Neural cell (in vitro differentiated cells): Measurements from ENCODE around the gene ATG2A. TPM values are rescaled to one million over a fixed set of nuclear protein-coding genes. Genes with fewer than 3 reads are reported as not detected.

Experiments
- H2AFZ ChIP-seq: fragments of 200-600, 300-800 bp; sonication (generic), shearing (Covaris generic); 2 replicates; pipeline ENCODE4 v1.6.0; 2014; ENCODE audit warnings: low read depth, mild to moderate bottlenecking, antibody characterized with exemption, low read length, moderate library complexity
- H3F3A ChIP-seq: fragments of 200-600 bp; shearing (Covaris generic); 2 replicates; pipeline ENCODE4 v1.6.1; 2016; ENCODE audit warnings: mild to moderate bottlenecking, moderate library complexity, mixed read lengths, antibody characterized with exemption, low read length; ENCODE audit not compliant: insufficient read depth, poor library complexity, severe bottlenecking
- H3K27ac ChIP-seq: fragments of 200-600, 300-800 bp; sonication (generic), shearing (Covaris generic); 2 replicates; pipeline ENCODE4 v1.5.1; 2014; ENCODE audit warnings: mild to moderate bottlenecking, low read length, moderate library complexity
- H3K27me3 ChIP-seq: fragments of 300-800, 200-600 bp; sonication (generic), shearing (Covaris generic); 2 replicates; pipeline ENCODE4 v1.6.0; 2014; ENCODE audit warnings: mild to moderate bottlenecking, low read depth, low read length, moderate library complexity; ENCODE audit not compliant: insufficient read depth
- H3K36me3 ChIP-seq: fragments of 300-800, 200-600 bp; sonication (generic), shearing (Covaris generic); 2 replicates; pipeline ENCODE4 v1.5.1; 2014; ENCODE audit warnings: mild to moderate bottlenecking, antibody characterized with exemption, low read length, moderate library complexity; ENCODE audit not compliant: insufficient read depth
- H3K4me2 ChIP-seq: fragments of 300-800, 200-600 bp; sonication (generic), shearing (Covaris generic); 2 replicates; pipeline ENCODE4 v1.6.0; 2014; ENCODE audit warnings: mild to moderate bottlenecking, low read length
- H3K4me3 ChIP-seq: fragments of 300-800, 200-600 bp; sonication (generic), shearing (Covaris generic); 2 replicates; pipeline ENCODE4 v1.5.1; 2014; ENCODE audit warnings: mild to moderate bottlenecking, low read length, moderate library complexity
- H3K79me2 ChIP-seq: fragments of 200-600 bp; shearing (Covaris generic); replicated peaks from 2 replicates; pipeline ENCODE4 v1.6.0; 2014; ENCODE audit warnings: mild to moderate bottlenecking, low read length, moderate library complexity; ENCODE audit not compliant: insufficient read depth
- H3K9ac ChIP-seq: fragments of 300-800, 200-600 bp; sonication (generic), shearing (Covaris generic); 2 replicates; pipeline ENCODE4 v1.6.1; 2016; ENCODE audit warnings: mild to moderate bottlenecking, low read length, mixed read lengths
- H3K9me2 ChIP-seq: fragments of 200-600 bp; shearing (Covaris generic); 2 replicates; pipeline ENCODE4 v1.6.1; 2016; ENCODE audit warnings: mild to moderate bottlenecking, low read length, mixed read lengths; ENCODE audit not compliant: insufficient read depth
- H3K9me3 ChIP-seq: fragments of 200-600, 300-800 bp; sonication (generic), shearing (Covaris generic); 2 replicates; pipeline ENCODE4 v1.6.1; 2016; ENCODE audit warnings: mild to moderate bottlenecking, mixed run types, low read length, moderate library complexity, mixed read lengths
- H4K20me1 ChIP-seq: fragments of 200-600 bp; shearing (Covaris generic); 2 replicates; pipeline ENCODE4 v1.6.1; 2016; ENCODE audit warnings: mild to moderate bottlenecking, mixed run types; ENCODE audit not compliant: insufficient read depth
- CTCF ChIP-seq: fragments of 450-650 bp; IDR thresholded peaks from 2 replicates; pipeline ENCODE4 v1.5.1; 2014; ENCODE audit warnings: antibody characterized with exemption, mild to moderate bottlenecking, moderate library complexity; ENCODE audit not compliant: poor library complexity, severe bottlenecking
- EP300 ChIP-seq: fragments of 450-650 bp; conservative IDR thresholded peaks from 2 replicates; pipeline ENCODE4 v1.6.1; 2014; ENCODE audit warnings: antibody characterized with exemption, mild to moderate bottlenecking, moderate library complexity; ENCODE audit not compliant: poor library complexity, severe bottlenecking
- EZH2 ChIP-seq: fragments of 200-600, 300-800 bp; shearing (Covaris generic), sonication (generic); IDR thresholded peaks from 2 replicates; pipeline ENCODE4 v1.6.1; 2014; ENCODE audit warnings: antibody characterized with exemption, low read length, borderline replicate concordance, mild to moderate bottlenecking; ENCODE audit not compliant: insufficient read depth, poor library complexity, severe bottlenecking
- MXI1 ChIP-seq: fragments of 450-650 bp; conservative IDR thresholded peaks from 2 replicates; pipeline ENCODE4 v1.6.1; 2014; ENCODE audit warnings: antibody characterized with exemption, mild to moderate bottlenecking; ENCODE audit not compliant: poor library complexity, severe bottlenecking
- POLR2AphosphoS5 ChIP-seq: IDR thresholded peaks from 2 replicates; pipeline ENCODE4 v1.6.1; 2012
- RAD21 ChIP-seq: fragments of 450-650 bp; conservative IDR thresholded peaks from 2 replicates; pipeline ENCODE4 v1.6.1; 2014; ENCODE audit warnings: antibody characterized with exemption, mild to moderate bottlenecking, moderate library complexity
- REST ChIP-seq: IDR thresholded peaks from 2 replicates; pipeline ENCODE4 v1.6.1; 2012; ENCODE audit warnings: borderline replicate concordance
- SMC3 ChIP-seq: fragments of 450-650 bp; conservative IDR thresholded peaks from 2 replicates; pipeline ENCODE4 v1.6.1; 2014; ENCODE audit warnings: antibody characterized with exemption, mild to moderate bottlenecking, moderate library complexity; ENCODE audit not compliant: poor library complexity
- TAF1 ChIP-seq: IDR thresholded peaks from 2 replicates; pipeline ENCODE4 v1.6.1; 2012; ENCODE audit warnings: low read depth
- polyA plus RNA-seq: library from polyadenylated mRNA; depleted of rRNA; stranded (reverse); fragments of >200 nt; gene quantifications from 2 replicates; pipeline ENCODE4 v1.2.3, GENCODE V29; 2014

ATG2A gene
- polyA plus RNA-seq, 1 donor from 2014 or later = 7.5 TPM

DNA sequence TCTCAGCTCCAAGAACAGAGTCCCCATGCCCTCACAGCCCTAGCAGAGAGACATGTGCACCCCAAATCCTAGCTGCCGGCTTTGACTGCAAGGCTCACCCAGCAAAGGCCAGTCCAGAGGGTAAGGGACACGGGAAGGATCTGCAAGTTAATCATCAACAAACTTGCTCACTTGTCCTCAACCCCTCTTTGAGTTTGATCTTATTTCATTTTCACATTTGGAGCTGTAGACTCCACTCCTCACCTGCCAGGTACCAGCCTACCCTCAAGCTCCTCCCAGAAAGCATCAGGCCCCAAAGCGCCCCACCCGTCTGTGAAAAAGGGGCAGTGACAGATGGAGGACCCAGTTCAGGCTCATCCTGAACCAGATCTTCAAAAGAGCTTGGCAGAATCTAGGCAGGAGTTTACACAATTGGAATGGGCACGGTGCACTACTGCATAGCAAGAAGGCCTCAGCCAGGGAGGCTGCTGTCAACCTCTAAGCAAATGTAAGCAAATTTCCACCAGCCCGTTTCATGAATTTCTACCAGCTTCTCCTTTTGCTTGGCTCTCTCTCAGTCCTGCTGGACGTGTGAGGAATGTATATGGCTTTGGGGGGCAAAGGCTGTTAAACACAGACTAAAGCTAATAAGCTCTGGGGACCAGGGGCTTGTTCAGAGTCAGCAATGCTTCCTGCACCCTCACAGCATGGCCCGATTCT lies 44.1 kb downstream of the ATG2A start:
- no peak overlapping the region for H3K9ac ChIP-seq
- no peak overlapping the region for H3K27ac ChIP-seq
- H4K20me1 ChIP-seq = no peaks in the 10 kb centered on the region
- H3K79me2 ChIP-seq = peaks cover 34% of the 10 kb centered on the region
- H3K4me3 ChIP-seq = no peak overlapping the region
- H2AFZ ChIP-seq = no peak overlapping the region
- TF ChIP-seq EZH2 (no peak), SMC3 (no peak), POLR2AphosphoS5 (no peak), EP300 (no peak), REST (no peak), TAF1 (no peak), CTCF (no peak), MXI1 (no peak), RAD21 (no peak)
- no peaks in the 10 kb centered on the region for H3K9me2 ChIP-seq
- H3K4me2 ChIP-seq = no peak overlapping the region
- no peaks in the 10 kb centered on the region for H3K27me3 ChIP-seq
- H3K36me3 ChIP-seq = no peaks in the 10 kb centered on the region
- no peaks in the 10 kb centered on the region for H3K9me3 ChIP-seq
- H3F3A ChIP-seq = no peaks in the 10 kb centered on the region

DNA sequence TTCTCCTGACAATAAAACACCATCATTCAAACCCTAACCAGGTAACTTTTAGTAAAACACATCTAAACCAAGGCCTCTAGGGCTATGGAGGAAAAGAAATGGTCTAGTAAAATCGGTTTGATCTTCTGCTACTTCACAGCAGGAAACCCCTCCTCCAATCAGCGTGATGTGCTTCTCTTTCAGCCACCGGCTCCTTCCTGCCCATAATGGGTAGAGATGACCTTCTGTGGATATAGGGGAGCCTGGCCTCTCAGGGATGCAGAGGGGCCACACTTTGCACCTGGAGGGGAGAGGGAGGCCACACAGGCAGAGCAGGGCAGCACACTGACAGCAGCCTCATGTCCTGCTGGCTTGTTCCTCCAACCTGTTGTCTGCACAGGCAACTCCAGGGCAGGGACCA lies 45.5 kb downstream of the ATG2A start:
- Histone ChIP-seq H3K79me2 (peaks cover 20% of the 10 kb centered on the region), H3K4me3 (no peak overlapping the region), H3F3A (no peaks in the 10 kb centered on the region)

More for the DNA sequence above, 45.5 kb downstream of the ATG2A start:
- H4K20me1 ChIP-seq = no peaks in the 10 kb centered on the region
- no peak overlapping the region for H3K9ac ChIP-seq
- no peaks in the 10 kb centered on the region for H3K27me3 ChIP-seq
- H3K4me2 ChIP-seq = no peak overlapping the region
- H2AFZ ChIP-seq = no peak overlapping the region
- H3K9me3 ChIP-seq = no peaks in the 10 kb centered on the region
- H3K36me3 ChIP-seq = no peaks in the 10 kb centered on the region
- H3K27ac ChIP-seq = no peak overlapping the region
- TF ChIP-seq SMC3 (no peak), REST (no peak), CTCF (no peak), POLR2AphosphoS5 (no peak), EP300 (no peak), RAD21 (no peak), EZH2 (no peak), MXI1 (no peak), TAF1 (no peak)
- no peaks in the 10 kb centered on the region for H3K9me2 ChIP-seq
